Activated naive CD8-positive, alpha-beta T cell (primary cell): ENCODE measurements around the gene PAX1.

ENCODE experiments used
- H3K27ac Mint-ChIP-seq: one replicate; pipeline ENCODE4 v1.8.0; 2021; ENCODE audit warnings: mixed read lengths
- H3K27me3 Mint-ChIP-seq: one replicate; pipeline ENCODE4 v1.8.0; 2021; ENCODE audit warnings: mixed read lengths
- H3K36me3 Mint-ChIP-seq: one replicate; pipeline ENCODE4 v1.8.0; 2021; ENCODE audit warnings: mixed read lengths
- H3K4me1 Mint-ChIP-seq: one replicate; pipeline ENCODE4 v1.8.0; 2021; ENCODE audit warnings: low read depth, mixed read lengths
- H3K4me3 Mint-ChIP-seq: one replicate; pipeline ENCODE4 v1.8.0; 2021; ENCODE audit warnings: mild to moderate bottlenecking, mixed read lengths
- H3K9me3 Mint-ChIP-seq: one replicate; pipeline ENCODE4 v1.8.0; 2021; ENCODE audit warnings: low read depth, mixed read lengths

The PAX1 gene

GRCh38 chr20:21762646-21763045, 57.2 kb downstream of the PAX1 start:
- Mint-ChIP-seq H3K36me3 (no peaks in the 10 kb centered on the region), H3K9me3 (peaks cover 10% of the 10 kb centered on the region), H3K27ac (no peak overlapping the region)

DNA sequence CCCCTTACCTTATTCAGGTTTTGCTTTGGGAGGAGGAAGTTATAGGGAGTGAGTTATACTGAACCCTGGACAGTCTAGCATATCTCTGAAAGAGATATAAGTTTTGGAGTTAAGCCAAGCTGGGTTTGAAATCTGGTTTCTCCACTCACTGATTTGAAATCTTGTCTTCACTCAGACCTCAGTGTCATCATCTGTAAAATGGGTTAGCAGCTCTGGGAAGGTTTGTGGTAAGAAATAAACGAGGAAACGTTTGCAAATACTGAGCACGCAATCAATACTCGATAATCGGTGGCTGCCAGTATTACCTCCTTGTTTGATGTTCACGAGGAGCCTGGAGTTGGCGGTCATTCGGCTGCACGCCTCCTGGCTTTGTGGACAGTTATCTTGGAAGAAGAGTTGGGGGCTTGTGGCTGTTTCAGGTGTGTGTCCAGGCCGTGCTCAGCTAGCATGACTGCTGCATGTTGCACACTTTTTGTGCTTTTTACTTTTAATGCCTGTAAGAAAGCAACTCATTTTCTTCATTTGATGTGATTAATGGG, 61.8 kb downstream of the PAX1 start:
- no peaks in the 10 kb centered on the region for H3K4me1 Mint-ChIP-seq
- H3K27me3 Mint-ChIP-seq, result peaks cover 10% of the 10 kb centered on the region
- no peaks in the 10 kb centered on the region for H3K36me3 Mint-ChIP-seq
- H3K4me3 Mint-ChIP-seq, result no peak overlapping the region
- H3K27ac Mint-ChIP-seq, result no peak overlapping the region
- peaks cover 5% of the 10 kb centered on the region for H3K9me3 Mint-ChIP-seq

More at GRCh38 chr20:21762646-21763045, 57.2 kb downstream of the PAX1 start:
- H3K4me1 Mint-ChIP-seq, result no peaks in the 10 kb centered on the region
- H3K27me3 Mint-ChIP-seq, result peaks cover 4% of the 10 kb centered on the region
- H3K4me3 Mint-ChIP-seq, result no peak overlapping the region

- H3K4me1 Mint-ChIP-seq, result no peaks in the 10 kb centered on the region
- no peaks in the 10 kb centered on the region for H3K36me3 Mint-ChIP-seq
- H3K27ac Mint-ChIP-seq, result no peak overlapping the region
- peaks cover 10% of the 10 kb centered on the region for H3K27me3 Mint-ChIP-seq
- H3K4me3 Mint-ChIP-seq, result no peak overlapping the region
- H3K9me3 Mint-ChIP-seq, result peaks cover 5% of the 10 kb centered on the region
These were observed 62.3 kb downstream of the PAX1 start for GRCh38 chr20:21767739-21768223.
